ENCODE data around the gene TSFM. TPM values are rescaled to one million over a fixed set of nuclear protein-coding genes. Genes with fewer than 3 reads are reported as not detected.
A peak's percentile ranks its signal among the peaks of the same experiment; 100 is the strongest.

The TSFM gene
- total and polyA plus RNA-seq, 9 of the 15 experiments (the other 6 are each of a cell fraction or from before 2014, with no cell fraction given): 44.6 to 198 (median 60.2) TPM

DNA sequence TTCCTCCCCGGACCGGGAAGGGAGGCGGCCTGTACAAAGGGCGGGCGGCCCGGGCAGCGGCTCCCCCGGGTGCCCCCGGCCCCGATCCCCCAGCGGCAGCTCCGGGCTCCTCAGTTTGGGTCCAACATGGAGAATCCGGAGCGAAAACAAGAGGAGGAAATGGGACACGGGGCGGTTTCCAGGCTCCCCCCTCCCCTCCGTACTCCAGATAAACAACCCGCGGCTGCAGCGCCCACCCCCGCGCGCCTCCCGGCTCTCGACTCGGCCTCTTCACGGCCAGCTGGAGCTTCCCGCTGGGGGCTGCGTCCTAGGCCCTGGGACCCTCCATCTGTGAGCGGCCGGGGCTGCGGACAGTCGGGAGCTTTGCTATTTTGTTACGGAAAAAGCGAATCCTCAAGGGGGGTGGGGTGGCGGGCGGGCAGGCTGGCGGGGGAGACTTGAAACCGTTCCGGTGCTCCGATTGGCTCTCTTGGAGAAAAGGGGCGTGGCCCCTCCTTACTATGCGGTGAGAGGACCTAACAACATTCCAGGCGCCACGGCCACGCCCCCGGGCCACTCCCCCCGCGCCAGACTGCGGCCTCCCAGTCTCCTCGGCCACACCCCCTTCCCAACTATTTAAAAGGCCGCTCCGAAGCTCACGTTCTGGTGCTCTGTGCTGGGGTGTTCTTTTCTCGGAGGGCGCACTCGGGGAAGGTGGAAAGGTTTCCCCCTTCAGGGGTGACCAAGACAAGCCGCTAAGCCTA lies 64.2 kb downstream of the TSFM start, which contains the start of gene CTDSP2 (continued):
- TF ChIP-seq TEAD1 (CRISPR knock-in tag; IDR thresholded peaks at IDR 0.05) (peak; percentile 95 to 99), FOXM1 (IDR thresholded peaks at IDR 0.05; ENCODE audit: low read depth) (0 out of 2 replicates have a peak, but pooled peaks have one; percentile 34), FOXM1 (CRISPR knock-in tag; IDR thresholded peaks at IDR 0.05; ENCODE audit: low read depth) (no peak), ZNF551 (CRISPR knock-in tag; IDR thresholded peaks at IDR 0.05) (no peak), HNRNPLL (IDR thresholded peaks at IDR 0.05; ENCODE audit: low read depth, low read length, poor library complexity, severe bottlenecking) (peak; percentile 26), BHLHE40 (IDR thresholded peaks at IDR 0.05; ENCODE audit: low read length) (peak; percentile 57), GTF2A2 (tag; IDR thresholded peaks at IDR 0.05) (peak; percentile 82), ZNF699 (CRISPR knock-in tag; IDR thresholded peaks at IDR 0.05; ENCODE audit: insufficient replicate concordance) (no peak), NFE2 (IDR thresholded peaks at IDR 0.05; ENCODE audit: low read depth) (no peak), POLR2G (IDR thresholded peaks at IDR 0.05; ENCODE audit: low read depth, low read length) (peak; percentile 79), ZNF324 (CRISPR knock-in tag; IDR thresholded peaks at IDR 0.05) (no peak), TSC22D4 (tag; IDR thresholded peaks at IDR 0.05) (no peak), FOXJ3 (CRISPR knock-in tag; IDR thresholded peaks at IDR 0.05) (no peak)
- TF ChIP-seq, protein P1, sequence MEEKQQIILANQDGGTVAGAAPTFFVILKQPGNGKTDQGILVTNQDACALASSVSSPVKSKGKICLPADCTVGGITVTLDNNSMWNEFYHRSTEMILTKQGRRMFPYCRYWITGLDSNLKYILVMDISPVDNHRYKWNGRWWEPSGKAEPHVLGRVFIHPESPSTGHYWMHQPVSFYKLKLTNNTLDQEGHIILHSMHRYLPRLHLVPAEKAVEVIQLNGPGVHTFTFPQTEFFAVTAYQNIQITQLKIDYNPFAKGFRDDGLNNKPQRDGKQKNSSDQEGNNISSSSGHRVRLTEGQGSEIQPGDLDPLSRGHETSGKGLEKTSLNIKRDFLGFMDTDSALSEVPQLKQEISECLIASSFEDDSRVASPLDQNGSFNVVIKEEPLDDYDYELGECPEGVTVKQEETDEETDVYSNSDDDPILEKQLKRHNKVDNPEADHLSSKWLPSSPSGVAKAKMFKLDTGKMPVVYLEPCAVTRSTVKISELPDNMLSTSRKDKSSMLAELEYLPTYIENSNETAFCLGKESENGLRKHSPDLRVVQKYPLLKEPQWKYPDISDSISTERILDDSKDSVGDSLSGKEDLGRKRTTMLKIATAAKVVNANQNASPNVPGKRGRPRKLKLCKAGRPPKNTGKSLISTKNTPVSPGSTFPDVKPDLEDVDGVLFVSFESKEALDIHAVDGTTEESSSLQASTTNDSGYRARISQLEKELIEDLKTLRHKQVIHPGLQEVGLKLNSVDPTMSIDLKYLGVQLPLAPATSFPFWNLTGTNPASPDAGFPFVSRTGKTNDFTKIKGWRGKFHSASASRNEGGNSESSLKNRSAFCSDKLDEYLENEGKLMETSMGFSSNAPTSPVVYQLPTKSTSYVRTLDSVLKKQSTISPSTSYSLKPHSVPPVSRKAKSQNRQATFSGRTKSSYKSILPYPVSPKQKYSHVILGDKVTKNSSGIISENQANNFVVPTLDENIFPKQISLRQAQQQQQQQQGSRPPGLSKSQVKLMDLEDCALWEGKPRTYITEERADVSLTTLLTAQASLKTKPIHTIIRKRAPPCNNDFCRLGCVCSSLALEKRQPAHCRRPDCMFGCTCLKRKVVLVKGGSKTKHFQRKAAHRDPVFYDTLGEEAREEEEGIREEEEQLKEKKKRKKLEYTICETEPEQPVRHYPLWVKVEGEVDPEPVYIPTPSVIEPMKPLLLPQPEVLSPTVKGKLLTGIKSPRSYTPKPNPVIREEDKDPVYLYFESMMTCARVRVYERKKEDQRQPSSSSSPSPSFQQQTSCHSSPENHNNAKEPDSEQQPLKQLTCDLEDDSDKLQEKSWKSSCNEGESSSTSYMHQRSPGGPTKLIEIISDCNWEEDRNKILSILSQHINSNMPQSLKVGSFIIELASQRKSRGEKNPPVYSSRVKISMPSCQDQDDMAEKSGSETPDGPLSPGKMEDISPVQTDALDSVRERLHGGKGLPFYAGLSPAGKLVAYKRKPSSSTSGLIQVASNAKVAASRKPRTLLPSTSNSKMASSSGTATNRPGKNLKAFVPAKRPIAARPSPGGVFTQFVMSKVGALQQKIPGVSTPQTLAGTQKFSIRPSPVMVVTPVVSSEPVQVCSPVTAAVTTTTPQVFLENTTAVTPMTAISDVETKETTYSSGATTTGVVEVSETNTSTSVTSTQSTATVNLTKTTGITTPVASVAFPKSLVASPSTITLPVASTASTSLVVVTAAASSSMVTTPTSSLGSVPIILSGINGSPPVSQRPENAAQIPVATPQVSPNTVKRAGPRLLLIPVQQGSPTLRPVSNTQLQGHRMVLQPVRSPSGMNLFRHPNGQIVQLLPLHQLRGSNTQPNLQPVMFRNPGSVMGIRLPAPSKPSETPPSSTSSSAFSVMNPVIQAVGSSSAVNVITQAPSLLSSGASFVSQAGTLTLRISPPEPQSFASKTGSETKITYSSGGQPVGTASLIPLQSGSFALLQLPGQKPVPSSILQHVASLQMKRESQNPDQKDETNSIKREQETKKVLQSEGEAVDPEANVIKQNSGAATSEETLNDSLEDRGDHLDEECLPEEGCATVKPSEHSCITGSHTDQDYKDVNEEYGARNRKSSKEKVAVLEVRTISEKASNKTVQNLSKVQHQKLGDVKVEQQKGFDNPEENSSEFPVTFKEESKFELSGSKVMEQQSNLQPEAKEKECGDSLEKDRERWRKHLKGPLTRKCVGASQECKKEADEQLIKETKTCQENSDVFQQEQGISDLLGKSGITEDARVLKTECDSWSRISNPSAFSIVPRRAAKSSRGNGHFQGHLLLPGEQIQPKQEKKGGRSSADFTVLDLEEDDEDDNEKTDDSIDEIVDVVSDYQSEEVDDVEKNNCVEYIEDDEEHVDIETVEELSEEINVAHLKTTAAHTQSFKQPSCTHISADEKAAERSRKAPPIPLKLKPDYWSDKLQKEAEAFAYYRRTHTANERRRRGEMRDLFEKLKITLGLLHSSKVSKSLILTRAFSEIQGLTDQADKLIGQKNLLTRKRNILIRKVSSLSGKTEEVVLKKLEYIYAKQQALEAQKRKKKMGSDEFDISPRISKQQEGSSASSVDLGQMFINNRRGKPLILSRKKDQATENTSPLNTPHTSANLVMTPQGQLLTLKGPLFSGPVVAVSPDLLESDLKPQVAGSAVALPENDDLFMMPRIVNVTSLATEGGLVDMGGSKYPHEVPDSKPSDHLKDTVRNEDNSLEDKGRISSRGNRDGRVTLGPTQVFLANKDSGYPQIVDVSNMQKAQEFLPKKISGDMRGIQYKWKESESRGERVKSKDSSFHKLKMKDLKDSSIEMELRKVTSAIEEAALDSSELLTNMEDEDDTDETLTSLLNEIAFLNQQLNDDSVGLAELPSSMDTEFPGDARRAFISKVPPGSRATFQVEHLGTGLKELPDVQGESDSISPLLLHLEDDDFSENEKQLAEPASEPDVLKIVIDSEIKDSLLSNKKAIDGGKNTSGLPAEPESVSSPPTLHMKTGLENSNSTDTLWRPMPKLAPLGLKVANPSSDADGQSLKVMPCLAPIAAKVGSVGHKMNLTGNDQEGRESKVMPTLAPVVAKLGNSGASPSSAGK (IDR thresholded peaks at IDR 0.05): no peak
- TF ChIP-seq, protein P2, sequence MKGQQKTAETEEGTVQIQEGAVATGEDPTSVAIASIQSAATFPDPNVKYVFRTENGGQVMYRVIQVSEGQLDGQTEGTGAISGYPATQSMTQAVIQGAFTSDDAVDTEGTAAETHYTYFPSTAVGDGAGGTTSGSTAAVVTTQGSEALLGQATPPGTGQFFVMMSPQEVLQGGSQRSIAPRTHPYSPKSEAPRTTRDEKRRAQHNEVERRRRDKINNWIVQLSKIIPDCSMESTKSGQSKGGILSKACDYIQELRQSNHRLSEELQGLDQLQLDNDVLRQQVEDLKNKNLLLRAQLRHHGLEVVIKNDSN (CRISPR knock-in tag; IDR thresholded peaks at IDR 0.05): no peak

All from K562 (cell line).